Measurements from ENCODE around the gene ATIC. TPM values are rescaled to one million over a fixed set of nuclear protein-coding genes. Genes with fewer than 3 reads are reported as not detected.
"Not testable (repeated sequence)": the region's sequence is repeated elsewhere in the genome, so short reads cannot be mapped to it uniquely, and the experiment has no call there.

Gene ATIC
- total and polyA plus RNA-seq, 10 donors: 50.5 to 165 (median 80.0) TPM

- Histone ChIP-seq H3K27me3 (replicated peaks in 1 of 7) (no peaks in the 10 kb centered on the region), H3K9me3 (no peaks in the 10 kb centered on the region), H3K36me3 (peaks cover 0 to 58% (median 6%) of the 10 kb centered on the region in 6 donors), H3K4me1 (no peaks in the 10 kb centered on the region), H3K4me3 (no peak overlapping the region), H3K27ac (no peak overlapping the region)
- 90 to 100% (median 97%) methylated on average over 1 of the region's 1 CpG for WGBS, 5 donors
- DNase-seq: no peak
- intact Hi-C loops (cut with DNase I; ENCODE audit: low total_unique reads): no loop called here
- TF ChIP-seq CTCF (IDR thresholded peaks at IDR 0.05 in 8 of 11, conservative IDR thresholded peaks at IDR 0.05 in 3 of 11) (no peak), POLR2A (IDR thresholded peaks at IDR 0.05) (no peak), POLR2AphosphoS5 (IDR thresholded peaks at IDR 0.05) (no peak)
Observed at GRCh38 chr2:215359576-215359922, 47.7 kb downstream of the ATIC start.

GRCh38 chr2:215360059-215360458 is 48.2 kb downstream of the ATIC start:
- DNase-seq; H3K4me1 ChIP-seq; H3K27me3 ChIP-seq (replicated peaks in 1 of 7); H3K27ac ChIP-seq; H3K4me3 ChIP-seq; intact Hi-C loops (cut with DNase I; ENCODE audit: low total_unique reads); H3K9me3 ChIP-seq: not testable (repeated sequence)
- peaks cover 0 to 58% (median 6%) of the 10 kb centered on the region in 6 donors for H3K36me3 ChIP-seq
- 96 to 99% (median 97%) methylated on average over 3 of the region's 3 CpGs for WGBS, 5 donors

- H3K4me3 ChIP-seq: no peak overlapping the region
- intact Hi-C loops (cut with DNase I; ENCODE audit: low total_unique reads): no loop called here
- no peaks in the 10 kb centered on the region for H3K4me1 ChIP-seq
- H3K36me3 ChIP-seq: peaks cover 0 to 53% (median 6%) of the 10 kb centered on the region in 6 donors
- 91 to 97% (median 94%) methylated on average over 2 of the region's 2 CpGs for WGBS, 5 donors
- H3K9me3 ChIP-seq: no peaks in the 10 kb centered on the region
- no peaks in the 10 kb centered on the region for H3K27me3 ChIP-seq (replicated peaks in 1 of 7)
- no peak for TF ChIP-seq POLR2AphosphoS5 (IDR thresholded peaks at IDR 0.05)
- no peak for TF ChIP-seq CTCF (IDR thresholded peaks at IDR 0.05 in 8 of 11, conservative IDR thresholded peaks at IDR 0.05 in 3 of 11)
- TF ChIP-seq POLR2A (IDR thresholded peaks at IDR 0.05): no peak
- H3K27ac ChIP-seq: no peak overlapping the region
- DNase-seq: no peak
Observed at GRCh38 chr2:215360596-215360995, 48.7 kb downstream of the ATIC start.

- intact Hi-C loops (cut with DNase I; ENCODE audit: low total_unique reads): no loop called here
- Histone ChIP-seq H3K4me3 (no peak overlapping the region), H3K9me3 (no peaks in the 10 kb centered on the region), H3K36me3 (peaks cover 0 to 53% (median 6%) of the 10 kb centered on the region in 6 donors), H3K4me1 (no peaks in the 10 kb centered on the region), H3K27me3 (replicated peaks in 1 of 7) (no peaks in the 10 kb centered on the region), H3K27ac (no peak overlapping the region)
- 89 to 96% (median 94%) methylated on average over 4 of the region's 4 CpGs for WGBS, 5 donors
- DNase-seq: no peak
- no peak for TF ChIP-seq CTCF (IDR thresholded peaks at IDR 0.05 in 8 of 11, conservative IDR thresholded peaks at IDR 0.05 in 3 of 11)
- no peak for TF ChIP-seq POLR2A (IDR thresholded peaks at IDR 0.05)
- TF ChIP-seq POLR2AphosphoS5 (IDR thresholded peaks at IDR 0.05): no peak
Observed at GRCh38 chr2:215361211-215361875, 49.5 kb downstream of the ATIC start.
